Natural killer cell (primary cell): Measurements from ENCODE around the gene AOX1. TPM values are rescaled to one million over a fixed set of nuclear protein-coding genes. Genes with fewer than 3 reads are reported as not detected.
"Not testable (repeated sequence)": the region's sequence is repeated elsewhere in the genome, so short reads cannot be mapped to it uniquely, and the experiment has no call there.

Experiments
- ATAC-seq, 3 donors: fragments of 150-1000 bp in 2 of 3; fragments of 200-7000 bp in 1 of 3; cut with Tn5 transposase; 1 replicate in 1 of 3; 2 replicates in 2 of 3; pipeline ENCODE4 v1.10.0; 2021; ENCODE audit warnings: mild to moderate bottlenecking in 2 of 3, moderate library complexity in 2 of 3
- DNase-seq, 2 donors: peaks; one replicate each; pipeline versions ENCODE4 v3.0.0 to v3.0.0-alpha.2; 2013 to 2021; ENCODE audit warnings: mixed read lengths in 1 of 2
- H3K27ac ChIP-seq: one replicate; pipeline ENCODE4 v1.5.1; 2013; ENCODE audit warnings: mild to moderate bottlenecking, low read length
- H3K27me3 ChIP-seq: one replicate; pipeline ENCODE4 v1.6.1; 2013; ENCODE audit warnings: low read length; ENCODE audit not compliant: control insufficient read depth, insufficient read depth
- H3K36me3 ChIP-seq: one replicate; pipeline ENCODE4 v1.6.1; 2013; ENCODE audit warnings: low read length; ENCODE audit not compliant: control insufficient read depth, insufficient read depth
- H3K4me1 ChIP-seq: one replicate; pipeline ENCODE4 v1.6.1; 2013; ENCODE audit warnings: low read length; ENCODE audit not compliant: control insufficient read depth, insufficient read depth
- H3K4me3 ChIP-seq: one replicate; pipeline ENCODE4 v1.5.1; 2013; ENCODE audit warnings: low read length
- H3K9me3 ChIP-seq: one replicate; pipeline ENCODE4 v1.6.1; 2013; ENCODE audit warnings: low read length; ENCODE audit not compliant: control insufficient read depth, insufficient read depth
- H3K27ac Mint-ChIP-seq, 2 donors: one replicate each; pipeline ENCODE4 v1.8.0; 2022; ENCODE audit warnings: mild to moderate bottlenecking in 2 of 2, mixed read lengths in 2 of 2, moderate library complexity in 1 of 2
- H3K27me3 Mint-ChIP-seq, 2 donors: one replicate each; pipeline ENCODE4 v1.8.0; 2022; ENCODE audit warnings: low read depth in 2 of 2, mixed read lengths in 2 of 2
- H3K36me3 Mint-ChIP-seq: one replicate; pipeline ENCODE4 v1.8.0; 2022; ENCODE audit warnings: mixed read lengths
- H3K4me1 Mint-ChIP-seq, 2 donors: one replicate each; pipeline ENCODE4 v1.8.0; 2022; ENCODE audit warnings: mixed read lengths in 2 of 2
- H3K4me3 Mint-ChIP-seq: one replicate; pipeline ENCODE4 v1.8.0; 2022; ENCODE audit warnings: mild to moderate bottlenecking, moderate library complexity, mixed read lengths
- H3K9me3 Mint-ChIP-seq, 2 donors: one replicate each; pipeline ENCODE4 v1.8.0; 2022; ENCODE audit warnings: mixed read lengths in 2 of 2
- WGBS: methylation state at CpG from one replicate; pipeline ENCODE4 v1.1.7; 2013; ENCODE audit warnings: missing lambda C conversion rate; ENCODE audit not compliant: insufficient coverage; 5-methylcytosine and 5-hydroxymethylcytosine counted together
- intact Hi-C: fragments of 100-400 bp; cut with micrococcal nuclease; formaldehyde crosslinking; loops from one replicate; pipeline ENCODE4 v1.14.2; 2022
- total RNA-seq, 4 donors: library from RNA; stranded (reverse); fragments of 120-200 nt in 1 of 4; gene quantifications; one replicate each; pipeline versions ENCODE4 v1.2.3 to v1.2.4, GENCODE V29; 2013 to 2022
- TF ChIP-seq, protein P1 (sequence below): fragments of 200-600 bp; IDR thresholded peaks from one replicate; pipeline ENCODE4 v1.8.0; 2022; ENCODE audit warnings: antibody characterized with exemption

Gene AOX1
- total RNA-seq, result not detected
- total RNA-seq (2013), result not detected

DNA sequence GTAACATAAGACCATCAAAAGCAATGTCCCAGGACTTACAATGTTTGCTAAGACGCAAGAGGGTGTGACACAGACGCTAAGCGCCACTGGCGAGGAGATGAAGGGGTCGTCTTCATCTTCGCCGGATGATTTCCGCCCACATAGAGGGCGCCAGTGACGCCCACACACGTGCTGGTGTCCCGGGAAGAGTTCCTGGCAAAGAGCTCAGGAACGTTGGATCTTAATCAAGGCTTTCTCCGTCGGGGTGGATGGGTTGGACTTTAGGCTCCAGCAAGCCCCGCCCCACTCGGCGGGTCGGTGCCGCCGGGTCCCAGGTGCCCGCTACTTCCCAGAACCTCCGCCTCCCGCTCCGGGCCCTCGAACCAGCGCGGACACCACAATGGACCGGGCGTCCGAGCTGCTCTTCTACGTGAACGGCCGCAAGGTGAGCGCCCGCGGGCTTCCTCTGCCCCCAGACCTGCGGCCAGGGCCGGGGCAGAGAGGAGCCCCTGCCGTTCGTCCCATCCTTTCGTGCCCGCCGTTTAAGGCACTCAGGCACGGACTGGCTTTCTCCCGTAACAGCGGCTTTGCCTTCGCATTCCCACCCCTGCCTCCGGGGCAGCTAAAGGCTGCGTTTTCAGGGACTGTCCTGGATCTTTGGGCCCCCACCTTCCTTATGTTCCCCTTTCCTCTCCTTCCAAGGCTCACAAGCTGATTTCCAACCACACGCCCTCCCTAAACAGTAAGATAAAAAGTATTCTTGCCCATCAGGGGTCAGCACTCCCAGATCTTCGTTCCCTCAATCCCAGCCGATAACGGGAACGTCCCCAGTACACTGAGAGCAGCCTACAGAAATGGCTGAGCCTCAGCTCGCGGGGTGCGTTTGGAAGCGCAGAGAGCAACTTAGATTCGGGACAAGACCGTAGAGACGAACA lies at the start of gene AOX1:
TSS of gene AOX1 (plus strand) at position 285 of the 914 bp plus-strand sequence. CDS start at position 380, 95 bp downstream.
- Mint-ChIP-seq H3K9me3 (no peaks in the 10 kb centered on the region), H3K27me3 (peaks cover 0 to 8% of the 10 kb centered on the region in 2 donors), H3K4me3 (peak within 1 kb of the TSS; percentile 83), H3K4me1 (peaks cover 7 to 12% of the 10 kb centered on the region in 2 donors), H3K27ac (peak within 1 kb of the TSS in 1 of 2 donors; percentile 57), H3K36me3 (no peaks in the 10 kb centered on the region)
- WGBS, result 9% methylated on average over 62 of the region's 62 CpGs
- intact Hi-C loops, result no loop called here
- Histone ChIP-seq H3K36me3 (no peaks in the 10 kb centered on the region), H3K4me3 (peak within 1 kb of the TSS; percentile 37), H3K4me1 (peaks cover 11% of the 10 kb centered on the region), H3K9me3 (no peaks in the 10 kb centered on the region), H3K27ac (no peak within 1 kb of the TSS), H3K27me3 (no peaks in the 10 kb centered on the region)
- ATAC-seq, result peak; percentile 46 to 60 (median 53)
- peak in 1 of 2 donors; percentile 49 for DNase-seq
- TF ChIP-seq, protein P1, sequence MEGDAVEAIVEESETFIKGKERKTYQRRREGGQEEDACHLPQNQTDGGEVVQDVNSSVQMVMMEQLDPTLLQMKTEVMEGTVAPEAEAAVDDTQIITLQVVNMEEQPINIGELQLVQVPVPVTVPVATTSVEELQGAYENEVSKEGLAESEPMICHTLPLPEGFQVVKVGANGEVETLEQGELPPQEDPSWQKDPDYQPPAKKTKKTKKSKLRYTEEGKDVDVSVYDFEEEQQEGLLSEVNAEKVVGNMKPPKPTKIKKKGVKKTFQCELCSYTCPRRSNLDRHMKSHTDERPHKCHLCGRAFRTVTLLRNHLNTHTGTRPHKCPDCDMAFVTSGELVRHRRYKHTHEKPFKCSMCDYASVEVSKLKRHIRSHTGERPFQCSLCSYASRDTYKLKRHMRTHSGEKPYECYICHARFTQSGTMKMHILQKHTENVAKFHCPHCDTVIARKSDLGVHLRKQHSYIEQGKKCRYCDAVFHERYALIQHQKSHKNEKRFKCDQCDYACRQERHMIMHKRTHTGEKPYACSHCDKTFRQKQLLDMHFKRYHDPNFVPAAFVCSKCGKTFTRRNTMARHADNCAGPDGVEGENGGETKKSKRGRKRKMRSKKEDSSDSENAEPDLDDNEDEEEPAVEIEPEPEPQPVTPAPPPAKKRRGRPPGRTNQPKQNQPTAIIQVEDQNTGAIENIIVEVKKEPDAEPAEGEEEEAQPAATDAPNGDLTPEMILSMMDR, result no peak

DNA sequence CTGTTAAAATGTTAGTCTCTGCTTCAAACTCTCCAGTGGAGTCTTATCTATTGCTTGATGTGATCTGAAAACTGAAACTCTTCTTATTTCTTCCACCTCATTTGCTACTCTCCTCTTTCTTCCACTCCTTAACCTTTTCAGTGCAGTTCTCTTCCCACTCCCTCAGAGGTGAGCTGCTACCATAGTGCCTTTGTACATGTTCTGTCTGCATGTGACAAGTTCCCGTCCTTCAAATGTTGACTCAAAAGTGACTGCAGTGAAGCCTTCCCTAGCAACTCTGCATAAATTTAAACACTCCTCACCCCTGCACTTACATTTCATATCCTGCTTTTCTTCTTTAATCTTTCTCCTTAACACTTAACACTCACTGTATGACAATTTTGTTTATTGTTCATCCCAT lies 47.7 kb upstream of the AOX1 start:
- DNase-seq (no peak), ATAC-seq (no peak)
- intact Hi-C loops, result no loop called here
- Mint-ChIP-seq H3K4me3 (no peak overlapping the region), H3K36me3 (peaks cover 12% of the 10 kb centered on the region), H3K27ac (no peak overlapping the region), H3K4me1 (no peaks in the 10 kb centered on the region), H3K27me3 (no peaks in the 10 kb centered on the region), H3K9me3 (no peaks in the 10 kb centered on the region)
- 89% methylated on average over 1 of the region's 1 CpG for WGBS
- H3K27ac ChIP-seq, result no peak overlapping the region
- H3K4me1 ChIP-seq, result no peaks in the 10 kb centered on the region
- H3K27me3 ChIP-seq, result no peaks in the 10 kb centered on the region
- no peaks in the 10 kb centered on the region for H3K9me3 ChIP-seq
- H3K4me3 ChIP-seq, result no peak overlapping the region
- TF ChIP-seq, protein P1, result no peak
- H3K36me3 ChIP-seq, result peaks cover 5% of the 10 kb centered on the region

DNA sequence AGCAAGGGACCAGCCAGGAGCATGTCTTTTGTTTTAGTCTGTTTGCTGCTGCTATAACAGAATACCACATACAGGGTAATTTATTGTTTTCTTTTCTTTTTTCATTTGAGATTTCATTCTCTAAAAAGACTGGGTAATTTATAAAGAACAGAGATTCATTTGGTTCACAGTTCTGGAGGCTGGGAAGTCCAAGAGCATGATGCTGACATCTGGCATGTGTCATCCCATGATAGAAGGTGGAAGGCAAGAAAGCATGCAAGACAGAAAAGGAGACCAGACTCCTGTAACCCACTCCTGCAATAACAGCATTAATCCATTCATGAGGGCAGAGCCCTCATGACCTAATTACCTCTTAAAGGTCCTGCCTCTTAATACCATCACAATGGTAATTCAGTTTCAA lies 45.0 kb upstream of the AOX1 start:
- DNase-seq (no peak), ATAC-seq (no peak)
- TF ChIP-seq, protein P1, result no peak
- H3K27me3 ChIP-seq, result no peaks in the 10 kb centered on the region
- Mint-ChIP-seq H3K27me3 (no peaks in the 10 kb centered on the region), H3K27ac (no peak overlapping the region), H3K4me1 (no peaks in the 10 kb centered on the region), H3K9me3 (no peaks in the 10 kb centered on the region), H3K36me3 (peaks cover 12% of the 10 kb centered on the region), H3K4me3 (no peak overlapping the region)
- H3K36me3 ChIP-seq, result peaks cover 2% of the 10 kb centered on the region
- H3K27ac ChIP-seq, result no peak overlapping the region
- no peak overlapping the region for H3K4me3 ChIP-seq
- H3K4me1 ChIP-seq, result no peaks in the 10 kb centered on the region
- H3K9me3 ChIP-seq, result no peaks in the 10 kb centered on the region
- intact Hi-C loops, result no loop called here

DNA sequence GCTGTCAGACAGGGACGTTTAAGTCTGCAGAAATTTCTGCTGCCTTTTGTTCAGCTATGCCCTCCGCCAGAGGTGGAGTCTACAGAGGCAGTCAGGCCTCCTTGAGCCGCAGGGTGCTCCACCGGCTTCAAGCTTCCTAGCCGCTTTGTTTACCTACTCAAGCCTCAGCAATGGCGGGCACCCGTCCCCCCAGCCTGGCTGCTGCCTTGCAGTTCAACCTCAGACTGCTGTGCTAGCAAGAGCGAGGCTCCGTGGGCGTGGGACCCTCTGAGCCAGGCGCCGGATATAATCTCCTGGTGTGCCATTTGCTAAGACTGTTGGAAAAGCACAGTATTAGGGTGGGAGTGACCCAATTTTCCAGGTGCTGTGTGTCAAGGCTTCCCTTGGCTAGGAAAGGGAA lies 19.2 kb upstream of the AOX1 start:
- H3K36me3 ChIP-seq, H3K27ac ChIP-seq, H3K36me3 Mint-ChIP-seq, H3K4me3 ChIP-seq, H3K27me3 ChIP-seq, H3K9me3 ChIP-seq, DNase-seq, H3K9me3 Mint-ChIP-seq, ATAC-seq, H3K4me3 Mint-ChIP-seq, H3K27me3 Mint-ChIP-seq, H3K4me1 Mint-ChIP-seq, intact Hi-C loops, H3K4me1 ChIP-seq, H3K27ac Mint-ChIP-seq: not testable (repeated sequence)
- WGBS, result 94% methylated on average over 12 of the region's 12 CpGs
